Psoas muscle (tissue), 8 donors: ENCODE results near the gene GADD45G. TPM values are rescaled to one million over a fixed set of nuclear protein-coding genes. Genes with fewer than 3 reads are reported as not detected.

Experiments used
- ATAC-seq, 4 donors: fragments of 200-7000 bp; cut with Tn5 transposase; one replicate each; pipeline ENCODE4 v1.9.1; 2020; ENCODE audit warnings: moderate library complexity in 3 of 4, mild to moderate bottlenecking in 2 of 4
- DNase-seq, 2 donors: peaks; one replicate each; pipeline ENCODE4 v3.0.0-alpha.2; 2020
- H3K27ac ChIP-seq: fragments of 200-600 bp; one replicate; pipeline ENCODE4 v1.8.0; 2022
- H3K27me3 ChIP-seq, 3 donors: fragments of 200-600 bp in 1 of 3; one replicate each; pipeline versions ENCODE4 v1.6.1 to v1.8.0; 2013 to 2022; ENCODE audit warnings: low read length in 2 of 3, mild to moderate bottlenecking in 2 of 3, moderate library complexity in 1 of 3; ENCODE audit not compliant: insufficient read depth in 3 of 3
- H3K36me3 ChIP-seq, 2 donors: fragments of 200-600 bp in 1 of 2; one replicate each; pipeline versions ENCODE4 v1.6.1 to v1.8.0; 2013 to 2022; ENCODE audit warnings: low read depth in 1 of 2, mild to moderate bottlenecking in 1 of 2, moderate library complexity in 1 of 2; ENCODE audit not compliant: insufficient read depth in 1 of 2
- H3K4me1 ChIP-seq: fragments of 200-600 bp; one replicate; pipeline ENCODE4 v1.8.0; 2022
- H3K4me3 ChIP-seq: fragments of 200-600 bp; one replicate; pipeline ENCODE4 v1.8.0; 2022; ENCODE audit warnings: mild to moderate bottlenecking
- H3K9me3 ChIP-seq: fragments of 200-600 bp; one replicate; pipeline ENCODE4 v1.8.0; 2022
- WGBS, 3 donors: extraction: QIAGEN DNeasy Blood & Tissue Kit; methylation state at CpG; one replicate each; pipeline versions ENCODE4 v1.1.6 to v1.1.7; 2013; 5-methylcytosine and 5-hydroxymethylcytosine counted together
- intact Hi-C, 2 donors: fragments of 100-400 bp; cut with DNase I; formaldehyde crosslinking; loops; one replicate each; pipeline versions ENCODE4 v1.11.0 to v1.14.2; 2022
- polyA plus RNA-seq, 3 donors: library from polyadenylated mRNA; stranded (reverse); fragments of 200-250 nt; gene quantifications; one replicate each; pipeline ENCODE4 v1.2.3, GENCODE V29; 2013
- total RNA-seq, 4 donors: library from RNA; stranded (reverse); fragmentation: NEBNext Ultra II Directional in 2 of 4; extraction: Animal tissue kit (Norgen Biotek cat#: 25700) in 2 of 4; gene quantifications; one replicate each; pipeline versions ENCODE4 v1.2.1 to v1.2.4, GENCODE V29; 2021 to 2023
- TF ChIP-seq, protein P1 (sequence below): fragments of 200-600 bp; IDR thresholded peaks from one replicate; pipeline ENCODE4 v1.8.0; 2022; ENCODE audit warnings: antibody characterized with exemption
- donor health status: healthy with polysubstance abuse.
- donor health status: DM: no; HTN: no; CAD: no; lungs with moderate emphysema.
- donor health status: Bipolar disorder and iron deficiency.
- donor health status: healthy.
- donor health status: DM: yes; HTN: yes; CAD: no.
- donor health status: DM: no; HTN: no; CAD: no.
- donor health status: DM: no; HTN: no; CAD: no.
- donor health status: DM: yes; HTN: yes; CAD: no.

The GADD45G gene
- total and polyA plus RNA-seq, 7 donors, result 2.4 to 288 (median 30.7) TPM

DNA sequence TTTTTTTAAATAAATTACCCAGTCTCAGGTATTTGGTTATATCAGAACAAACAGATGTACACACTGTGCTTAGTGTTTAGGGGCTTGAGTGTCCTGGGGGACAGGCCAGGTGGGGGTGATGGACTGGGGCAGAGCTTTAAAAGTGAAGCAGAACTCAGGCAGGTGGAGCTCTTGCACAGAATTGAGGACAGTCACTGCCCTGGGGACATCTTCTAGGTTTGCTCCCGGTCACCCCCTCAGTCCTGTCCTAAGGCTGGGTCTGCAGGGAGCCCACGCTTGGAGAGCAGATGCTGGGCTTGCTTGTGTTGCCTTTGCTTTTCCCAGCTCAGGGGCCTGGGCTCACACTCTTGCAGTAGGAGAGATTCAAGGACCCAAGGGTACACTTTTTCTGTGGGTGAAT is 10.8 kb downstream of the GADD45G start:
- peaks cover 0 to 2% (median 0%) of the 10 kb centered on the region in 3 donors for H3K27me3 ChIP-seq
- intact Hi-C loops, result no loop called here
- TF ChIP-seq, protein P1, sequence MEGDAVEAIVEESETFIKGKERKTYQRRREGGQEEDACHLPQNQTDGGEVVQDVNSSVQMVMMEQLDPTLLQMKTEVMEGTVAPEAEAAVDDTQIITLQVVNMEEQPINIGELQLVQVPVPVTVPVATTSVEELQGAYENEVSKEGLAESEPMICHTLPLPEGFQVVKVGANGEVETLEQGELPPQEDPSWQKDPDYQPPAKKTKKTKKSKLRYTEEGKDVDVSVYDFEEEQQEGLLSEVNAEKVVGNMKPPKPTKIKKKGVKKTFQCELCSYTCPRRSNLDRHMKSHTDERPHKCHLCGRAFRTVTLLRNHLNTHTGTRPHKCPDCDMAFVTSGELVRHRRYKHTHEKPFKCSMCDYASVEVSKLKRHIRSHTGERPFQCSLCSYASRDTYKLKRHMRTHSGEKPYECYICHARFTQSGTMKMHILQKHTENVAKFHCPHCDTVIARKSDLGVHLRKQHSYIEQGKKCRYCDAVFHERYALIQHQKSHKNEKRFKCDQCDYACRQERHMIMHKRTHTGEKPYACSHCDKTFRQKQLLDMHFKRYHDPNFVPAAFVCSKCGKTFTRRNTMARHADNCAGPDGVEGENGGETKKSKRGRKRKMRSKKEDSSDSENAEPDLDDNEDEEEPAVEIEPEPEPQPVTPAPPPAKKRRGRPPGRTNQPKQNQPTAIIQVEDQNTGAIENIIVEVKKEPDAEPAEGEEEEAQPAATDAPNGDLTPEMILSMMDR, result no peak
- no peaks in the 10 kb centered on the region for H3K36me3 ChIP-seq
- no peak overlapping the region for H3K4me3 ChIP-seq
- WGBS, 3 donors, result 93 to 100% (median 96%) methylated on average over 2 of the region's 2 CpGs
- DNase-seq, result no peak
- no peaks in the 10 kb centered on the region for H3K9me3 ChIP-seq
- H3K4me1 ChIP-seq, result peaks cover 4% of the 10 kb centered on the region
- H3K27ac ChIP-seq, result no peak overlapping the region
- no peak for ATAC-seq

- no peak for ATAC-seq
- DNase-seq, result no peak
- H3K36me3 ChIP-seq, result no peaks in the 10 kb centered on the region
- no peak overlapping the region for H3K4me3 ChIP-seq
- no peak overlapping the region for H3K27ac ChIP-seq
- 90 to 92% (median 91%) methylated on average over 9 of the region's 9 CpGs for WGBS, 3 donors
- intact Hi-C loops, result no loop called here
- H3K27me3 ChIP-seq, result peaks cover 0 to 2% (median 0%) of the 10 kb centered on the region in 3 donors
- no peaks in the 10 kb centered on the region for H3K9me3 ChIP-seq
- H3K4me1 ChIP-seq, result peaks cover 7% of the 10 kb centered on the region
- TF ChIP-seq, protein P1, result no peak
Measured at GRCh38 chr9:89616411-89616810, 11.6 kb downstream of the GADD45G start.

GRCh38 chr9:89617978-89618377 is 13.2 kb downstream of the GADD45G start:
- ATAC-seq (no peak), DNase-seq (no peak)
- peaks cover 0 to 1% (median 0%) of the 10 kb centered on the region in 3 donors for H3K27me3 ChIP-seq
- no peaks in the 10 kb centered on the region for H3K9me3 ChIP-seq
- no peak overlapping the region for H3K4me3 ChIP-seq
- H3K27ac ChIP-seq, result no peak overlapping the region
- no peaks in the 10 kb centered on the region for H3K36me3 ChIP-seq
- TF ChIP-seq, protein P1, result no peak
- 71 to 85% (median 74%) methylated on average over 2 of the region's 2 CpGs for WGBS, 3 donors
- H3K4me1 ChIP-seq, result peaks cover 22% of the 10 kb centered on the region
- intact Hi-C loops, result no loop called here

- no peak overlapping the region for H3K27ac ChIP-seq
- TF ChIP-seq, protein P1, result no peak
- 98 to 100% (median 100%) methylated on average over 1 of the region's 1 CpG for WGBS, 3 donors
- no peaks in the 10 kb centered on the region for H3K27me3 ChIP-seq
- no peak overlapping the region for H3K4me3 ChIP-seq
- intact Hi-C loops, result no loop called here
- no peaks in the 10 kb centered on the region for H3K36me3 ChIP-seq
- ATAC-seq (no peak), DNase-seq (no peak)
- H3K9me3 ChIP-seq, result no peaks in the 10 kb centered on the region
- H3K4me1 ChIP-seq, result peaks cover 33% of the 10 kb centered on the region
Measured at GRCh38 chr9:89619019-89619418, 14.2 kb downstream of the GADD45G start.
